ENCODE measurements around the gene GNAI2. TPM values are rescaled to one million over a fixed set of nuclear protein-coding genes. Genes with fewer than 3 reads are reported as not detected.

GNAI2 gene
- total RNA-seq, 4 donors from 2014 or later = 208 to 300 (median 249) TPM

- TF ChIP-seq CTCF (IDR thresholded peaks at IDR 0.05; ENCODE audit: low read depth) = no peak
Measured at GRCh38 chr3:50274371-50275104, 38.5 kb downstream of the GNAI2 start.

GRCh38 chr3:50275141-50275995, 39.4 kb downstream of the GNAI2 start:
- no peak for TF ChIP-seq CTCF (IDR thresholded peaks at IDR 0.05; ENCODE audit: low read depth)

GRCh38 chr3:50275996-50276761, 40.2 kb downstream of the GNAI2 start:
- no peak for TF ChIP-seq CTCF (IDR thresholded peaks at IDR 0.05; ENCODE audit: low read depth)

- TF ChIP-seq CTCF (IDR thresholded peaks at IDR 0.05; ENCODE audit: low read depth) = no peak
Measured at GRCh38 chr3:50276762-50277101, 40.7 kb downstream of the GNAI2 start.

- TF ChIP-seq CTCF (IDR thresholded peaks at IDR 0.05; ENCODE audit: low read depth) = no peak
Measured at GRCh38 chr3:50278123-50278879, 42.3 kb downstream of the GNAI2 start.

GRCh38 chr3:50278880-50279224, 42.8 kb downstream of the GNAI2 start, which contains the start of gene LSMEM2:
Gene LSMEM2 (plus strand): TSS chr3:50279087. CDS start chr3:50279114, 27 bp downstream.
- TF ChIP-seq CTCF (IDR thresholded peaks at IDR 0.05; ENCODE audit: low read depth) = no peak

Data from subcutaneous adipose tissue (tissue), 4 donors.